Astrocyte of the hippocampus (primary cell): ENCODE data around the gene COL19A1.
A peak's percentile ranks its signal among the peaks of the same experiment; 100 is the strongest.

Experiments
- DNase-seq: peaks from one replicate; pipeline ENCODE4 v3.0.0; 2011; ENCODE audit warnings: low read depth, low spot score

The COL19A1 gene

GRCh38 chr6:70166088-70166958 is 300.0 kb downstream of the COL19A1 start:
- peak; percentile 70 for DNase-seq

GRCh38 chr6:70168681-70169377 is 302.5 kb downstream of the COL19A1 start:
- no peak for DNase-seq

GRCh38 chr6:70171236-70171635 is 304.9 kb downstream of the COL19A1 start:
- no peak for DNase-seq

- no peak for DNase-seq
Measured at GRCh38 chr6:70172252-70172651, 305.9 kb downstream of the COL19A1 start.

- no peak for DNase-seq
Measured at GRCh38 chr6:70175770-70176169, 309.4 kb downstream of the COL19A1 start.

GRCh38 chr6:70176842-70177550 is 310.6 kb downstream of the COL19A1 start:
- no peak for DNase-seq

GRCh38 chr6:70180183-70180900 is 314.0 kb downstream of the COL19A1 start:
- DNase-seq: no peak

- DNase-seq: no peak
Measured at GRCh38 chr6:70180901-70181599, 314.7 kb downstream of the COL19A1 start.

GRCh38 chr6:70183538-70183937 is 317.2 kb downstream of the COL19A1 start:
- DNase-seq: no peak

GRCh38 chr6:70184723-70185122 is 318.4 kb downstream of the COL19A1 start:
- no peak for DNase-seq

- DNase-seq: no peak
Measured at GRCh38 chr6:70186461-70186860, 320.1 kb downstream of the COL19A1 start.

- no peak for DNase-seq
Measured at GRCh38 chr6:70188202-70188601, 321.8 kb downstream of the COL19A1 start.

GRCh38 chr6:70194421-70194820 is 328.1 kb downstream of the COL19A1 start:
- no peak for DNase-seq

GRCh38 chr6:70196531-70196930 is 330.2 kb downstream of the COL19A1 start:
- no peak for DNase-seq

- no peak for DNase-seq
Measured at GRCh38 chr6:70198785-70199184, 332.4 kb downstream of the COL19A1 start.

- no peak for DNase-seq
Measured at GRCh38 chr6:70208235-70208790, 342.0 kb downstream of the COL19A1 start.

- peak; percentile 5 for DNase-seq
Measured at GRCh38 chr6:70210462-70210861, 344.1 kb downstream of the COL19A1 start.

- DNase-seq: no peak
Measured at GRCh38 chr6:70215460-70216108, 349.2 kb downstream of the COL19A1 start.

- no peak for DNase-seq
Measured at GRCh38 chr6:70216767-70217166, 350.4 kb downstream of the COL19A1 start.

- no peak for DNase-seq
Measured at GRCh38 chr6:70219943-70220613, 353.7 kb downstream of the COL19A1 start.
